ENCODE measurements around the gene SEMA5B.

- TF ChIP-seq EP300 (IDR thresholded peaks at IDR 0.05; ENCODE audit: borderline replicate concordance) (no peak), NFIC (IDR thresholded peaks at IDR 0.05) (no peak)
Measured at GRCh38 chr3:123012652-123013051, 14.9 kb downstream of the SEMA5B start.

Measured in Ishikawa (cell line).